22Rv1 (cell line): ENCODE measurements around the gene SEMA5A.

Experiments
- CTCF ChIP-seq: fragments of 450-650 bp; IDR thresholded peaks from 2 replicates; pipeline ENCODE4 v1.5.1; 2017; ENCODE audit warnings: mild to moderate bottlenecking
- ZFX ChIP-seq: fragments of 450-650 bp; IDR thresholded peaks from 2 replicates; pipeline ENCODE4 v1.6.1; 2017; ENCODE audit warnings: antibody characterized with exemption, borderline replicate concordance

GRCh38 chr5:9212605-9213004 is 333.3 kb downstream of the SEMA5A start:
- TF ChIP-seq ZFX: no peak
- TF ChIP-seq CTCF: no peak
